M059J (cell line): Measurements from ENCODE around the gene C16orf87. TPM values are rescaled to one million over a fixed set of nuclear protein-coding genes. Genes with fewer than 3 reads are reported as not detected.

ENCODE experiments used
- DNase-seq: peaks from one replicate; pipeline ENCODE4 v3.0.0-alpha.2; 2012; ENCODE audit warnings: low read depth
- total RNA-seq: library from RNA; depleted of rRNA; stranded (reverse); fragments of >200 nt; shearing (Covaris generic); gene quantifications from 2 replicates; pipeline ENCODE4 v1.2.3, GENCODE V29; 2014; rRNA removed

The C16orf87 gene
- total RNA-seq, 1 experiment from 2014 or later, result 21.6 TPM

GRCh38 chr16:46757339-46758050, 73.5 kb downstream of the C16orf87 start:
- peak; percentile 76 for DNase-seq

DNA sequence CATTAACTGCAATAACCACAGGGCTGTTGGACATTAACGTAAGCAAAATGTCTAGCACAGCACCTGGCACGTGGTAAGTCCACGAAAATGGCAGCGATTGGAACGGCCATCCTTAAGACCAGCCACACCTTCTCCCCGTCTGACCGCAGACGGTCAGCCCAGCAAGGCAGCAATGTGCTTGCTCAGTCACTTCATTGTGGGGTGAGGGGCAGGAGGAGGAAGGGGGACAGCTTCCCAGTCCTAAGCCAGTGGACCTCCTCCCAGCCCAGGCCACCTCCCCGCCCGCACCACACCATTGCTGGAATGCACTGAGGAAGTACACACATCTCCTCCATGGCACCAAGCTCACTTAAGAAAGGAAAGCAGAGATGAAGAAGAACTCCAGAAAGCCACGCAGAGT, 74.2 kb downstream of the C16orf87 start:
- DNase-seq, result no peak

DNA sequence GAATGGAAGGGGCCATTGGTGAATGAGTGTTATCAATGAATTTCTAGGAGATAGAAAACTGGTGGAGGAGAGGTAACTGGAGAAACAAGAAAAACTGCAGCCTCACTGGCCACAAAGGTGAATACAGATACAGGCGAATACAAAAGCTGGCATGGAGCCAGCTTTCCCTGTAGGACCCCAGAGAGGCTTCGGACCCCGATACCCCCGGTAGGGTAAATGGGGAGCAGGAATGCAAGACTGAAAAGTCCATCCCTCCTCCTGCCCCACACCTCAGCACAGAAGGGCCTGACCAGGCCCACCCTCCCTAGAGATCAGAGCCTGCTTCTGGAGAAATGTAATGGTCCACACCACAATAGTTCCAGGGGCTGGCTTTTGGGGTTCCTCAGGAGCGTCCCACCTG, 78.0 kb downstream of the C16orf87 start:
- DNase-seq, result no peak

- no peak for DNase-seq
Measured at GRCh38 chr16:46751381-46751780, 79.6 kb downstream of the C16orf87 start.

- no peak for DNase-seq
Measured at GRCh38 chr16:46748775-46749705, 81.9 kb downstream of the C16orf87 start.

- DNase-seq, result no peak
Measured at GRCh38 chr16:46747777-46748651, 83.0 kb downstream of the C16orf87 start, which contains the start of gene MYLK3. MYLK3 (minus strand) TSS chr16:46748344; CDS start chr16:46748193, 151 bp downstream.

GRCh38 chr16:46746821-46747776, 83.9 kb downstream of the C16orf87 start:
- DNase-seq, result no peak

Other genes with a start within 250 kb of the C16orf87 start
- 32.0 and 62.4 TPM in 2 replicates for gene SHCBP1, start 209.8 kb downstream of the C16orf87 start, total RNA-seq
- 96.9 and 129 TPM in 2 replicates for gene VPS35, start 142.0 kb downstream of the C16orf87 start, total RNA-seq
- gene ORC6, start 141.5 kb downstream of the C16orf87 start, total RNA-seq, result 44.9 and 60.6 TPM in 2 replicates
- gene MYLK3, start 82.8 kb downstream of the C16orf87 start, total RNA-seq, result 0.32 TPM in 1 of 2 replicates, not detected in the other
- 29.9 and 31.7 TPM in 2 replicates for gene GPT2, start 53.2 kb upstream of the C16orf87 start, total RNA-seq
- gene DNAJA2, start 142.5 kb upstream of the C16orf87 start, total RNA-seq, result 70.3 and 93.1 TPM in 2 replicates